K562 (cell line): Measurements from ENCODE around the gene GPD2. TPM values are rescaled to one million over a fixed set of nuclear protein-coding genes. Genes with fewer than 3 reads are reported as not detected.

Experiments
- ATAC-seq: fragments of 200-7000 bp; cut with Tn5 transposase; 3 replicates; pipeline ENCODE4 v1.9.1; 2020; ENCODE audit warnings: moderate library complexity
- BruUV-seq: library from RNA; stranded (reverse); fragments of 400-500 nt; replicated peaks from 2 replicates; lab custom pipeline; 2021; lab: Mats Ljungman, UMichigan
- CTCF ChIA-PET: fragments of 300-600 bp; formaldehyde crosslinking; extraction: SDS; loops from one replicate; lab custom pipeline; 2021; ENCODE audit warnings: low intra/inter-chr PET ratio; lab: Yijun Ruan, JAX
- POLR2A ChIA-PET: fragments of 300-600, 350-650 bp; sonication (Branson Sonifier 250); formaldehyde crosslinking; extraction: SDS; loops from one replicate; lab custom pipeline; 2021; ENCODE audit warnings: antibody characterized with exemption, inconsistent platforms; lab: Yijun Ruan, JAX
- DNase-seq, 4 experiments: peaks; one replicate each; pipeline versions ENCODE4 v3.0.0 to v3.0.0-alpha.2; 2011 to 2018; ENCODE audit warnings: low spot score in 3 of 4, mixed read lengths in 3 of 4; ENCODE audit errors: extremely low read depth in 1 of 4
- FAIRE-seq: peaks from 2 replicates; lab custom pipeline; 2011; peaks lifted over from hg19 to GRCh38; lab: Jason Lieb, UNC
- H2AFZ ChIP-seq: 2 replicates; pipeline ENCODE4 v1.6.0; 2011; ENCODE audit warnings: low read depth, low read length, control low read depth, inconsistent platforms
- H3K27ac ChIP-seq: fragments of 200-600 bp; 3 replicates; pipeline ENCODE4 v1.8.0; 2011; ENCODE audit warnings: low read depth, mild to moderate bottlenecking, control low read depth, inconsistent platforms, low read length, moderate library complexity, mixed read lengths; ENCODE audit errors: extremely low read depth
- H3K27me3 ChIP-seq, 2 experiments: fragments of 300-600 bp in 1 of 2; 2 replicates in 1 of 2; 3 replicates in 1 of 2; pipeline versions ENCODE4 v1.6.0 to v1.8.0; 2011; ENCODE audit warnings: inconsistent platforms in 2 of 2, low read length in 2 of 2, mild to moderate bottlenecking in 1 of 2, mixed read lengths in 1 of 2, moderate library complexity in 1 of 2; ENCODE audit not compliant: control insufficient read depth in 2 of 2, insufficient read depth in 2 of 2
- H3K36me3 ChIP-seq: fragments of 300-600 bp; 3 replicates; pipeline ENCODE4 v1.8.0; 2011; ENCODE audit warnings: mild to moderate bottlenecking, low read length, inconsistent platforms; ENCODE audit not compliant: control insufficient read depth, insufficient read depth
- H3K4me1 ChIP-seq, 2 experiments: fragments of 200-600 bp in 1 of 2; replicated peaks in 1 of 2; 2 replicates in 1 of 2; 3 replicates in 1 of 2; pipeline versions ENCODE4 v1.5.1 to v1.8.0; 2011; ENCODE audit warnings: inconsistent platforms in 2 of 2, low read length in 2 of 2, mild to moderate bottlenecking in 1 of 2, mixed read lengths in 1 of 2, moderate library complexity in 1 of 2; ENCODE audit not compliant: control insufficient read depth in 2 of 2, insufficient read depth in 2 of 2
- H3K4me2 ChIP-seq: 2 replicates; pipeline ENCODE4 v1.6.1; 2011; ENCODE audit warnings: low read length, control low read depth, inconsistent platforms, mixed read lengths; ENCODE audit not compliant: insufficient read depth
- H3K4me3 ChIP-seq: fragments of 200-600 bp; sonication (generic), shearing (Covaris generic); 2 replicates; pipeline ENCODE4 v1.5.1; 2016; ENCODE audit warnings: control low read depth, inconsistent platforms
- H3K79me2 ChIP-seq: fragments of 200-600 bp; 3 replicates; pipeline ENCODE4 v1.8.0; 2011; ENCODE audit warnings: low read length, inconsistent platforms; ENCODE audit not compliant: control insufficient read depth, insufficient read depth
- H3K9ac ChIP-seq, 2 experiments: 2 replicates each; pipeline versions ENCODE4 v1.6.0 to v1.6.1; 2011; ENCODE audit warnings: low read depth in 2 of 2, low read length in 2 of 2, control low read depth in 1 of 2, inconsistent platforms in 1 of 2, mild to moderate bottlenecking in 1 of 2, mixed read lengths in 1 of 2; ENCODE audit not compliant: insufficient read depth in 1 of 2
- H3K9me1 ChIP-seq: one replicate; pipeline ENCODE4 v1.6.0; 2011; ENCODE audit warnings: inconsistent platforms, mild to moderate bottlenecking, low read length, moderate library complexity; ENCODE audit not compliant: control insufficient read depth, insufficient read depth
- H3K9me3 ChIP-seq: replicated peaks from 2 replicates; pipeline ENCODE4 v1.5.1; 2011; ENCODE audit warnings: low read depth, low read length, inconsistent platforms; ENCODE audit not compliant: control insufficient read depth, insufficient read depth
- H4K20me1 ChIP-seq: replicated peaks from 2 replicates; pipeline ENCODE4 v1.6.1; 2011; ENCODE audit warnings: low read length, inconsistent platforms, mixed read lengths; ENCODE audit not compliant: control insufficient read depth, insufficient read depth
- CBX8 ChIP-seq: fragments of 200-600 bp; sonication (generic); IDR thresholded peaks from 2 replicates; pipeline ENCODE4 v1.6.1; 2012; ENCODE audit warnings: borderline replicate concordance, mixed run types, low read depth, mild to moderate bottlenecking, moderate library complexity, mixed read lengths, low read length, control low read depth, inconsistent platforms; ENCODE audit not compliant: poor library complexity, severe bottlenecking; ENCODE audit errors: extremely low read depth
- EWSR1 ChIP-seq: fragments of 450-650 bp; IDR thresholded peaks from 2 replicates; pipeline ENCODE4 v1.6.1; 2018; ENCODE audit warnings: borderline replicate concordance, mild to moderate bottlenecking, low read depth, moderate library complexity; ENCODE audit not compliant: partially characterized antibody
- FOXA1 ChIP-seq: fragments of 450-650 bp; IDR thresholded peaks from 2 replicates; pipeline ENCODE4 v1.6.1; 2016; ENCODE audit warnings: mild to moderate bottlenecking, borderline replicate concordance
- NCOA1 ChIP-seq: fragments of 450-650 bp; IDR thresholded peaks from 2 replicates; pipeline ENCODE4 v1.6.1; 2016; ENCODE audit warnings: low read depth
- SMAD2 ChIP-seq: fragments of 150-350 bp; IDR thresholded peaks from 2 replicates; pipeline ENCODE4 v1.6.1; 2014; ENCODE audit warnings: low read depth, mild to moderate bottlenecking, low read length
- TAF7 ChIP-seq: fragments of 450-650 bp; IDR thresholded peaks from 2 replicates; pipeline ENCODE4 v1.6.1; 2016; ENCODE audit warnings: missing genetic modification characterization, missing compliant biosample characterization
- WGBS: fragments of 100-300 bp; shearing (Covaris generic); methylation state at CpG from one replicate; pipeline ENCODE4 v1.1.6; 2016; ENCODE audit warnings: low coverage, mixed read lengths; ENCODE audit not compliant: insufficient coverage; ENCODE audit errors: missing lambda C conversion rate; 5-methylcytosine and 5-hydroxymethylcytosine counted together
- in situ Hi-C: fragments of 300-500 bp; cut with MboI; formaldehyde crosslinking; loops from 4 replicates; pipeline ENCODE4 v1.15.0; 2018; ENCODE audit warnings: inconsistent platforms, mixed read lengths
- intact Hi-C: fragments of 100-400 bp; cut with micrococcal nuclease; formaldehyde crosslinking; loops from 2 replicates; pipeline ENCODE4 v1.14.2; 2022
- polyA plus RNA-seq, 8 experiments: library from polyadenylated mRNA; depleted of rRNA in 4 of 8; stranded (reverse) in 5 of 8; unstranded in 3 of 8; fragments of >200 nt; fragmentation: Nextera tagmentation in 2 of 8; fragmentation: Illumina TruSeq in 1 of 8; extraction: Ambion mirVana in 2 of 8; extraction: Trizol in 1 of 8; gene quantifications; 2 replicates each; pipeline versions ENCODE4 v1.2.1 to v1.2.3, GENCODE V29; 2011 to 2014; ENCODE audit warnings: inconsistent platforms in 1 of 8, missing spikeins in 1 of 8
- total RNA-seq, 7 experiments: library from RNA; depleted of rRNA in 6 of 7; stranded (reverse); fragments of >200 nt in 6 of 7; fragmentation: Illumina TruSeq in 2 of 7; extraction: Trizol in 2 of 7; gene quantifications; 2 replicates each; pipeline versions ENCODE4 v1.2.1 to v1.2.3, GENCODE V29; 2011 to 2021; ENCODE audit warnings: low replicate concordance in 1 of 7
- TF ChIP-seq, protein P1 (sequence below): fragments of 450-650 bp; IDR thresholded peaks from 2 replicates; pipeline ENCODE4 v1.6.1; 2016; ENCODE audit warnings: borderline replicate concordance
- TF ChIP-seq, protein P2 (sequence below): fragments of 450-650 bp; conservative IDR thresholded peaks from 2 replicates; pipeline ENCODE4 v1.6.1; 2016; ENCODE audit warnings: missing genetic modification characterization, low read depth, mild to moderate bottlenecking, missing compliant biosample characterization, moderate library complexity
- TF ChIP-seq, protein P3 (sequence below): fragments of 250-450 bp; sonication (Bioruptor Pico); IDR thresholded peaks from 2 replicates; pipeline ENCODE4 v1.4.0; 2020
- TF ChIP-seq, protein P4 (sequence below): fragments of 450-650 bp; IDR thresholded peaks from 2 replicates; pipeline ENCODE4 v1.6.1; 2016

Gene GPD2
- total and polyA plus RNA-seq, 9 of the 15 experiments (the other 6 are each of a cell fraction or from before 2014, with no cell fraction given): 5.2 to 39.2 (median 19.0) TPM

DNA sequence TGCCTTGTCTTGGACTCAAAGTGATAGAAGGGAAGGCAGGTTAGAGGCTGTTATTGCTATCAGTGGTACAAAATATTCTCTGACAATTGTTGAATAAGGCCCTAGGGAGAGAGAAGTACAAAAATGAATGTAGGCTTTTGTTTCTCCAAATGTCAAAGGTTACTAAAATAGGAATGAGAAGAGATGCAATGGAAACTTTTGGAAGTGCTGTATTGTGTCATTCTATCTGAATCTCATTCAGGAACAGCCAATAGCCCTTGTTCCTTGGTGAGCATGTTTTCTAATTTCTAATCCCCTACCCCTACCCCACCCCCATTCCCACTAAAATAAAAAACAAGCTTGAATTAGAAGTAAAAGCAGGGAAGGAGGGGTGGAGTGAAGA, 166.4 kb downstream of the GPD2 start (continued):
- TF ChIP-seq, protein P1, sequence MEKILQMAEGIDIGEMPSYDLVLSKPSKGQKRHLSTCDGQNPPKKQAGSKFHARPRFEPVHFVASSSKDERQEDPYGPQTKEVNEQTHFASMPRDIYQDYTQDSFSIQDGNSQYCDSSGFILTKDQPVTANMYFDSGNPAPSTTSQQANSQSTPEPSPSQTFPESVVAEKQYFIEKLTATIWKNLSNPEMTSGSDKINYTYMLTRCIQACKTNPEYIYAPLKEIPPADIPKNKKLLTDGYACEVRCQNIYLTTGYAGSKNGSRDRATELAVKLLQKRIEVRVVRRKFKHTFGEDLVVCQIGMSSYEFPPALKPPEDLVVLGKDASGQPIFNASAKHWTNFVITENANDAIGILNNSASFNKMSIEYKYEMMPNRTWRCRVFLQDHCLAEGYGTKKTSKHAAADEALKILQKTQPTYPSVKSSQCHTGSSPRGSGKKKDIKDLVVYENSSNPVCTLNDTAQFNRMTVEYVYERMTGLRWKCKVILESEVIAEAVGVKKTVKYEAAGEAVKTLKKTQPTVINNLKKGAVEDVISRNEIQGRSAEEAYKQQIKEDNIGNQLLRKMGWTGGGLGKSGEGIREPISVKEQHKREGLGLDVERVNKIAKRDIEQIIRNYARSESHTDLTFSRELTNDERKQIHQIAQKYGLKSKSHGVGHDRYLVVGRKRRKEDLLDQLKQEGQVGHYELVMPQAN: no peak
- TF ChIP-seq, protein P2, sequence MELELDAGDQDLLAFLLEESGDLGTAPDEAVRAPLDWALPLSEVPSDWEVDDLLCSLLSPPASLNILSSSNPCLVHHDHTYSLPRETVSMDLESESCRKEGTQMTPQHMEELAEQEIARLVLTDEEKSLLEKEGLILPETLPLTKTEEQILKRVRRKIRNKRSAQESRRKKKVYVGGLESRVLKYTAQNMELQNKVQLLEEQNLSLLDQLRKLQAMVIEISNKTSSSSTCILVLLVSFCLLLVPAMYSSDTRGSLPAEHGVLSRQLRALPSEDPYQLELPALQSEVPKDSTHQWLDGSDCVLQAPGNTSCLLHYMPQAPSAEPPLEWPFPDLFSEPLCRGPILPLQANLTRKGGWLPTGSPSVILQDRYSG (tag): no peak
- TF ChIP-seq FOXA1: no peak
- TF ChIP-seq, all 486 proteins: peak for 0

DNA sequence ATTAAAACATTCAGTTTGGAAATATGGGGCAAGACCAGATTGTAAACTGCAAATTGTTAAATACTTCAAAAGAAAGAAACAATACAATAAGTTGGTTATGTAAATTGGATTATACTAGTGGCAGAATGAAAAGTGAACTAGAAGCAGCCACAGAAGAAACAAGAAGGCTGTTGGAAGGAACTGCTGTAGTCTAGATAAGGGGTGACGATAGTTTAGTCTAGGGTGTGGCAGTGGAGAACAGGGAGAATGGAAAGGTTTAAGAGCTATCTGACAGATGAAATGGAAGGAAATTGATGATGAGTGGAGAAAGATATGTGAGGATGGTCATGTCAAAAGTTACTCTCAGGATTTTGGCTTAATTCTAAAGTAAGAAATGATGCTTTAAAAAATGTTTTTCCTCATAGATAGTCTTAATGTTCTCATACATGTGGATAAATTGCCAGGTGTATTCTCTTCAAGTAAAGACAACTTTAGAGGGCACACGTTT, 179.7 kb downstream of the GPD2 start:
- Histone ChIP-seq H4K20me1 (no peaks in the 10 kb centered on the region), H3K36me3 (no peaks in the 10 kb centered on the region), H3K4me2 (no peak overlapping the region; the same call in 1 of the 2 replicates), H3K9ac (no peak overlapping the region), H3K79me2 (no peaks in the 10 kb centered on the region), H3K27me3 (no peaks in the 10 kb centered on the region), H3K27ac (peak overlapping the region; percentile 15; the same call in 1 of the 3 replicates), H3K4me3 (no peak overlapping the region), H2AFZ (no peak overlapping the region), H3K4me1 (peaks cover 0 to 4% of the 10 kb centered on the region in 2 experiments; a peak in 2 of 5 replicates), H3K9me3 (no peaks in the 10 kb centered on the region), H3K9me1 (no peaks in the 10 kb centered on the region)
- ATAC-seq (peak; percentile 88), FAIRE-seq (no peak), DNase-seq (peak in 2 of 4 experiments; percentile 28 to 37)
- ChIA-PET POLR2A (interaction anchor here (0.7 to 1.2 kb wide), 3 partner anchors 19 to 281 kb away, joined by 3 read pairs; no protein-coding TSS in a partner anchor), CTCF (no interaction called here)
- WGBS: 0% methylated on average over 2 of the region's 2 CpGs
- no TSS peak for BruUV-seq
- in situ Hi-C loops: no loop called here
- intact Hi-C loops: no loop called here
- TF ChIP-seq CBX8: no peak
- TF ChIP-seq TAF7 (tag): no peak
- TF ChIP-seq, protein P3, sequence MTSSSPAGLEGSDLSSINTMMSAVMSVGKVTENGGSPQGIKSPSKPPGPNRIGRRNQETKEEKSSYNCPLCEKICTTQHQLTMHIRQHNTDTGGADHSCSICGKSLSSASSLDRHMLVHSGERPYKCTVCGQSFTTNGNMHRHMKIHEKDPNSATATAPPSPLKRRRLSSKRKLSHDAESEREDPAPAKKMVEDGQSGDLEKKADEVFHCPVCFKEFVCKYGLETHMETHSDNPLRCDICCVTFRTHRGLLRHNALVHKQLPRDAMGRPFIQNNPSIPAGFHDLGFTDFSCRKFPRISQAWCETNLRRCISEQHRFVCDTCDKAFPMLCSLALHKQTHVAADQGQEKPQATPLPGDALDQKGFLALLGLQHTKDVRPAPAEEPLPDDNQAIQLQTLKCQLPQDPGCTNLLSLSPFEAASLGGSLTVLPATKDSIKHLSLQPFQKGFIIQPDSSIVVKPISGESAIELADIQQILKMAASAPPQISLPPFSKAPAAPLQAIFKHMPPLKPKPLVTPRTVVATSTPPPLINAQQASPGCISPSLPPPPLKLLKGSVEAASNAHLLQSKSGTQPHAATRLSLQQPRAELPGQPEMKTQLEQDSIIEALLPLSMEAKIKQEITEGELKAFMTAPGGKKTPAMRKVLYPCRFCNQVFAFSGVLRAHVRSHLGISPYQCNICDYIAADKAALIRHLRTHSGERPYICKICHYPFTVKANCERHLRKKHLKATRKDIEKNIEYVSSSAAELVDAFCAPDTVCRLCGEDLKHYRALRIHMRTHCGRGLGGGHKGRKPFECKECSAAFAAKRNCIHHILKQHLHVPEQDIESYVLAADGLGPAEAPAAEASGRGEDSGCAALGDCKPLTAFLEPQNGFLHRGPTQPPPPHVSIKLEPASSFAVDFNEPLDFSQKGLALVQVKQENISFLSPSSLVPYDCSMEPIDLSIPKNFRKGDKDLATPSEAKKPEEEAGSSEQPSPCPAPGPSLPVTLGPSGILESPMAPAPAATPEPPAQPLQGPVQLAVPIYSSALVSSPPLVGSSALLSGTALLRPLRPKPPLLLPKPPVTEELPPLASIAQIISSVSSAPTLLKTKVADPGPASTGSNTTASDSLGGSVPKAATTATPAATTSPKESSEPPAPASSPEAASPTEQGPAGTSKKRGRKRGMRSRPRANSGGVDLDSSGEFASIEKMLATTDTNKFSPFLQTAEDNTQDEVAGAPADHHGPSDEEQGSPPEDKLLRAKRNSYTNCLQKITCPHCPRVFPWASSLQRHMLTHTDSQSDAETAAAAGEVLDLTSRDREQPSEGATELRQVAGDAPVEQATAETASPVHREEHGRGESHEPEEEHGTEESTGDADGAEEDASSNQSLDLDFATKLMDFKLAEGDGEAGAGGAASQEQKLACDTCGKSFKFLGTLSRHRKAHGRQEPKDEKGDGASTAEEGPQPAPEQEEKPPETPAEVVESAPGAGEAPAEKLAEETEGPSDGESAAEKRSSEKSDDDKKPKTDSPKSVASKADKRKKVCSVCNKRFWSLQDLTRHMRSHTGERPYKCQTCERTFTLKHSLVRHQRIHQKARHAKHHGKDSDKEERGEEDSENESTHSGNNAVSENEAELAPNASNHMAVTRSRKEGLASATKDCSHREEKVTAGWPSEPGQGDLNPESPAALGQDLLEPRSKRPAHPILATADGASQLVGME: no peak
- TF ChIP-seq NCOA1: no peak
- no peak for TF ChIP-seq SMAD2
- no peak for TF ChIP-seq EWSR1
- TF ChIP-seq, protein P4, sequence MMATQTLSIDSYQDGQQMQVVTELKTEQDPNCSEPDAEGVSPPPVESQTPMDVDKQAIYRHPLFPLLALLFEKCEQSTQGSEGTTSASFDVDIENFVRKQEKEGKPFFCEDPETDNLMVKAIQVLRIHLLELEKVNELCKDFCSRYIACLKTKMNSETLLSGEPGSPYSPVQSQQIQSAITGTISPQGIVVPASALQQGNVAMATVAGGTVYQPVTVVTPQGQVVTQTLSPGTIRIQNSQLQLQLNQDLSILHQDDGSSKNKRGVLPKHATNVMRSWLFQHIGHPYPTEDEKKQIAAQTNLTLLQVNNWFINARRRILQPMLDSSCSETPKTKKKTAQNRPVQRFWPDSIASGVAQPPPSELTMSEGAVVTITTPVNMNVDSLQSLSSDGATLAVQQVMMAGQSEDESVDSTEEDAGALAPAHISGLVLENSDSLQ: peak; percentile 12; the same call in 1 of the 2 replicates
